Measurements from ENCODE around the gene TMEM234.

DNA sequence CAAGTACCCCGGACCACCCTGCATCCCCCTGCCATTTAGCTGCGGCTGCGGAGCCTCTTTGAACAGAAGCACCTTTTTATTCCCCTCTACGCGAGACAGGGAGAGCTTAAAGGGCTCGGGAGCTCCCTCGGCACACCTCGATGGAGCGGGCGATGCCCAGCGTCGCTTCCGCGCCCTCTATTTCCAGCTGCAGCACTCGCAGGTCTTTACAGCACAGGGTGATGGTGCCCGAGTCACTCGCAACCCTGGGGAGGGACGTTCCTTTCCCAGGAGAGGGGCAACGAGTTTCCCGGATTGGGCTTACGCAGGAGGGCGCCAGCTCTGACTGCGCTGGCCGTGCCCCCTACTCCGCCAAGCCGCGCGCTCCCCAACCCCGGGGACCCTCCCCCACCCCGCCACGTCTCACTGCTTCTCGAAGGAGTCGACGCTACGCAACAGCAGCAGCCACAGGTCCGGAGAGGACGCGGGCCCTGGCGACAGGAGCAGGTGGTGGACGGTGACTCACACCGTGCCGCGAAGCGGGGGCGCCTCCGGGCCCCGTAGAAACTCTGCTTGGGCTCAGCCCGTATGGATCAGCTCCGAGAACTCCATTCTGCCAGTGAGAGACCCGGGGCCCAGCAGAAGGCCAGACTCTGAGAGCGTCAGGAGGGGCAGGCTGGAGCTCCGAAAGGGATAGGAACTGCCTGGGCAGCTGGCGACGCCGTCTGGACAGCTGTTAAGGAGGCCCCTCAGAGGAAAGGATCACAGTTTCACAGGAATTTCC is 19.0 kb upstream of the TMEM234 start:
- TF ChIP-seq, protein P1, sequence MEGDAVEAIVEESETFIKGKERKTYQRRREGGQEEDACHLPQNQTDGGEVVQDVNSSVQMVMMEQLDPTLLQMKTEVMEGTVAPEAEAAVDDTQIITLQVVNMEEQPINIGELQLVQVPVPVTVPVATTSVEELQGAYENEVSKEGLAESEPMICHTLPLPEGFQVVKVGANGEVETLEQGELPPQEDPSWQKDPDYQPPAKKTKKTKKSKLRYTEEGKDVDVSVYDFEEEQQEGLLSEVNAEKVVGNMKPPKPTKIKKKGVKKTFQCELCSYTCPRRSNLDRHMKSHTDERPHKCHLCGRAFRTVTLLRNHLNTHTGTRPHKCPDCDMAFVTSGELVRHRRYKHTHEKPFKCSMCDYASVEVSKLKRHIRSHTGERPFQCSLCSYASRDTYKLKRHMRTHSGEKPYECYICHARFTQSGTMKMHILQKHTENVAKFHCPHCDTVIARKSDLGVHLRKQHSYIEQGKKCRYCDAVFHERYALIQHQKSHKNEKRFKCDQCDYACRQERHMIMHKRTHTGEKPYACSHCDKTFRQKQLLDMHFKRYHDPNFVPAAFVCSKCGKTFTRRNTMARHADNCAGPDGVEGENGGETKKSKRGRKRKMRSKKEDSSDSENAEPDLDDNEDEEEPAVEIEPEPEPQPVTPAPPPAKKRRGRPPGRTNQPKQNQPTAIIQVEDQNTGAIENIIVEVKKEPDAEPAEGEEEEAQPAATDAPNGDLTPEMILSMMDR (conservative IDR thresholded peaks at IDR 0.05; ENCODE audit: low read depth, low read length), result no peak
- TF ChIP-seq EZH2phosphoT487 (IDR thresholded peaks at IDR 0.05; ENCODE audit: borderline replicate concordance, low read length) (no peak), EZH2 (IDR thresholded peaks at IDR 0.05; ENCODE audit: low read length, unreplicated experiment) (no peak)
